MG63 (cell line): ENCODE data around the gene TDO2. TPM values are rescaled to one million over a fixed set of nuclear protein-coding genes. Genes with fewer than 3 reads are reported as not detected.
A peak's percentile ranks its signal among the peaks of the same experiment; 100 is the strongest.

ENCODE experiments used
- DNase-seq: peaks from one replicate; pipeline ENCODE4 v3.0.0-alpha.2; 2020
- H3K27me3 ChIP-seq: fragments of 250-450 bp; sonication (Bioruptor Pico); 2 replicates; pipeline ENCODE4 v1.5.1; 2020; ENCODE audit warnings: mild to moderate bottlenecking, moderate library complexity
- H3K36me3 ChIP-seq: fragments of 250-450 bp; sonication (Bioruptor Pico); 2 replicates; pipeline ENCODE4 v1.5.1; 2020; ENCODE audit warnings: mild to moderate bottlenecking, moderate library complexity
- H3K4me3 ChIP-seq: fragments of 250-450 bp; sonication (Bioruptor Pico); 2 replicates; pipeline ENCODE4 v1.5.1; 2020; ENCODE audit warnings: mild to moderate bottlenecking, moderate library complexity
- H3K9me3 ChIP-seq: fragments of 250-450 bp; sonication (Bioruptor Pico); 2 replicates; pipeline ENCODE4 v1.5.1; 2020; ENCODE audit warnings: mild to moderate bottlenecking, moderate library complexity
- total RNA-seq: library from RNA; depleted of rRNA; stranded (reverse); fragments of >200 nt; shearing (Covaris generic); gene quantifications from 2 replicates; pipeline ENCODE4 v1.2.3, GENCODE V29; 2014; ENCODE audit warnings: low replicate concordance; rRNA removed

TDO2 gene
- total RNA-seq, 1 experiment from 2014 or later, result not detected

DNA sequence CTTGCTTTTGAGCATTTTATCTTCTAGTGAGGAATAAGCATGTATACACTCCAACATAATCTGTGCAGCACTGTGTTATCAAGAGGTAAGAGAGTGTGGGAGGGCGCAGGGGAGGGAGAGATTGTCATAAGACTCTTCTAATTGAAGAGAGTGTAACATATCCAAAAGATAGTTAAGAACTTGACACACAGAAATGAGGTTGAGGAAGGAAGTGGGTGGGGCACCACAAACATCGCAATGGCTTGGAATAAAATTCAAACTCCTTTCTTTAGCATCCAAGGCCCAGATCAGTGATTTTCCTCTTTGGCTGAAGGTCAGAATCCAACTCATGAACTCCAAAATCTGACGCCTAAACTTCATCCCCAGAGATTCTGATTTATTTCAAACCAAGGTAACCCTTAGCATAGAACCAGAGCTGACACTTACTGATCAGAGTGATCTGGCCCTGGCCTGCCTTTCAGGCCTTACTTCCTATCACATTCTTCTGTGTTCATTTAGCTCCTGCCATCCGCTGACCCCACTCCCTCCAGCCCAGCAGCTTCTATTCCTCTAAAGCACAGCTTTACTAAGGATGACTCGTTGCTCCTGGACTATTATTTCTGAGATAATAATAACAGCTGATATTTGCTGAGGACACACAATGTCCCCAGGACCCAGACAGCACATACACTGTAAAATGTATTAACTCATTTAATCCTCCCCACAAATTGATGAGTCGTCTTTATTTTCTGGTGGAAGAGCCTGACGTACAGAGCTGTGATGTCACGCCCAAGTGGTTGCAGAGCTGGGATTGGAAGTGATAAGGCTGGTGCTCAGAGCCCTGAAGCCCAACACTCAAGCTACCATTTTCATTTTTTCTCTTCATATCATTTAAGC, 60.8 kb downstream of the TDO2 start:
- no peaks in the 10 kb centered on the region for H3K36me3 ChIP-seq
- H3K4me3 ChIP-seq, result no peak overlapping the region
- no peak for DNase-seq
- no peaks in the 10 kb centered on the region for H3K27me3 ChIP-seq
- H3K9me3 ChIP-seq, result no peaks in the 10 kb centered on the region

DNA sequence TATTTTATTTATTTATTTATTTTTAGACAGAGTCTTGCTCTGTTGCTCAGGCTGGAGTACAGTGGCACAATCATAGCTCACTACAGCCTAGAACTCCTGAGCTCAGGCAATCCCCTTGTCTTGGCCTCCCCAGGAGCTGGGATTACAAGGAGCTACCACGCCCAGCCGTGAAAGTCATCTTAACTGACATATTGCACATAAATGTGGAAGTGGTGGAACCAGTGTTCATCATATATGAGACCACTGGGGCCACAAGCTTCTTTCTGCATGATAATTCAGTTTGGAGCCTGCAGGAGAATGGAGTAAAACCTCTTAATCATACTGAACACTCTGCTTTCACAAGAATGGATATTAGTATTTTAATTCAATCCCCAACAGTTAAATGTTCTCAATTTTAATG, 62.7 kb downstream of the TDO2 start:
- no peaks in the 10 kb centered on the region for H3K9me3 ChIP-seq

DNA sequence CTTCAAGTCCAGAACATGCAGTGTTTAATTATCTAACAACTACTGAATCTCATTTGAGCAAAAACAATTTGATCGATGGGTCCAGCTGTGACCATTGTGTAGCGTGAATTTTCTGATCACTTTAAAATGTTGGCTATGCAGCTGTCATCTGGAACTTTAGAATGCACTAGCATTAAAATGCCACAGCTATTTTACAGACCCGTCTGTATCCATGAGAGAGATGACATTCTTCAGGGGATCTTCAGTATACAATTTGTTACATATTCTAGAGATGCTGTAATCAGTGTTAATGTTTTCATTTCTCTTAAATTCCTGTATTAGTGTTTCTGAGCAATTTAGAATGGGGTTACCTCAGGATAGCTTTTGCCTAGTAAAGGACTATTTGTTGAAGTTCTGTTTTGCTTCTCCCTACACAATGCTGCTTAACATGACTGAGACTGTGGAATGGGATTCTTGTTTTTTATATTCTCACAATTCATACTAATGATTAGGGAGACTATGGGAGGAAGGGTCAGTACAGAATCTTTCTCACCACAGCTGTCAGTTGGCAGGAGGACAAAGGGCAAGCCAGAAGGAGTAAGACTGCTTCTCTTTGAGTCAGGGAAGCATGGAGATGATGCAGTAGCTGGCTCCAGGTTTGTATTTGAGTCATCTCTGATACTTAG, 63.4 kb downstream of the TDO2 start:
- peak; percentile 61 for DNase-seq
- no peak overlapping the region for H3K4me3 ChIP-seq
- no peaks in the 10 kb centered on the region for H3K36me3 ChIP-seq
- H3K9me3 ChIP-seq, result no peaks in the 10 kb centered on the region
- H3K27me3 ChIP-seq, result no peaks in the 10 kb centered on the region

More for the DNA sequence above, 62.7 kb downstream of the TDO2 start:
- H3K27me3 ChIP-seq, result no peaks in the 10 kb centered on the region
- no peaks in the 10 kb centered on the region for H3K36me3 ChIP-seq
- no peak overlapping the region for H3K4me3 ChIP-seq
- no peak for DNase-seq

Other genes with a start within 250 kb of the TDO2 start
- gene GUCY1A1, start 236.8 kb upstream of the TDO2 start, total RNA-seq, result 1.8 TPM in 1 of 2 replicates, not detected in the other
- 0.92 and 1.5 TPM in 2 replicates for gene GUCY1B1, start 144.7 kb upstream of the TDO2 start, total RNA-seq
- gene ASIC5, start 37.4 kb upstream of the TDO2 start, total RNA-seq, result not detected in 2 replicates
- gene CTSO, start 50.2 kb downstream of the TDO2 start, total RNA-seq, result 0.63 and 1.8 TPM in 2 replicates